Mononuclear cell (primary cell): ENCODE results near the gene KRT28. TPM values are rescaled to one million over a fixed set of nuclear protein-coding genes. Genes with fewer than 3 reads are reported as not detected.
"Not testable (repeated sequence)": the region's sequence is repeated elsewhere in the genome, so short reads cannot be mapped to it uniquely, and the experiment has no call there.

Experiments used
- H3K27me3 ChIP-seq: 2 replicates; pipeline ENCODE4 v1.6.0; 2011; ENCODE audit warnings: low read length, control low read depth; ENCODE audit not compliant: insufficient read depth
- H3K4me1 ChIP-seq: 2 replicates; pipeline ENCODE4 v1.5.1; 2011; ENCODE audit warnings: mild to moderate bottlenecking, low read length, control low read depth; ENCODE audit not compliant: insufficient read depth
- H3K4me3 ChIP-seq: 2 replicates; pipeline ENCODE4 v1.5.1; 2011; ENCODE audit warnings: mild to moderate bottlenecking, low read length, moderate library complexity
- H3K9me3 ChIP-seq: 2 replicates; pipeline ENCODE4 v1.5.1; 2011; ENCODE audit warnings: low read depth, mild to moderate bottlenecking, control low read depth, low read length
- total RNA-seq: library from RNA; depleted of rRNA; stranded (reverse); fragments of >200 nt; gene quantifications from one replicate; pipeline ENCODE4 v1.2.3, GENCODE V29; 2012

The KRT28 gene
- total RNA-seq, 1 donor, result not detected

DNA sequence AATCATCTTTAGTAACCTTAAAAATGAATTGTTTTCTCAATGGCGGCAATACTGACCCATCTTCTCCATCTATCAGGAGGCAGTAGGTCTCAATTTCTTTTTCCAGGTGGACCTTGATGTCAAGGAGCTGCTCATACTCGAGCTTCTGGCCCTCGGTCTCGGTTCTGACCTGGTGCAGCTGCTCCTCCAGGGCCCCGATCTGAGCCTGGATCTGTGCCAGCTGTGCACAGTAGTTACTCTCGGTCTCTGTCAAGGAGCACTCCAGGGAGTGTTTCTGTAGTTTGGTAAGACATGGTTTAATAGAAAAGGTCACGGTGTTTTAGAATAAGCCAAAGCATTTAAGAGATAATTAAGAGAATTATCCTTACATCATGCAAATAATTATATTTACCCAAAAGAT is 22.3 kb downstream of the KRT28 start:
- Histone ChIP-seq H3K4me1 (no peaks in the 10 kb centered on the region), H3K9me3 (no peaks in the 10 kb centered on the region), H3K27me3 (peaks cover 48% of the 10 kb centered on the region), H3K4me3 (no peak overlapping the region)

- H3K9me3 ChIP-seq, result no peaks in the 10 kb centered on the region
- H3K27me3 ChIP-seq, result peaks cover 54% of the 10 kb centered on the region
- H3K4me3 ChIP-seq, result no peak overlapping the region
- no peaks in the 10 kb centered on the region for H3K4me1 ChIP-seq
Measured at GRCh38 chr17:40775945-40776344, 23.8 kb downstream of the KRT28 start.

DNA sequence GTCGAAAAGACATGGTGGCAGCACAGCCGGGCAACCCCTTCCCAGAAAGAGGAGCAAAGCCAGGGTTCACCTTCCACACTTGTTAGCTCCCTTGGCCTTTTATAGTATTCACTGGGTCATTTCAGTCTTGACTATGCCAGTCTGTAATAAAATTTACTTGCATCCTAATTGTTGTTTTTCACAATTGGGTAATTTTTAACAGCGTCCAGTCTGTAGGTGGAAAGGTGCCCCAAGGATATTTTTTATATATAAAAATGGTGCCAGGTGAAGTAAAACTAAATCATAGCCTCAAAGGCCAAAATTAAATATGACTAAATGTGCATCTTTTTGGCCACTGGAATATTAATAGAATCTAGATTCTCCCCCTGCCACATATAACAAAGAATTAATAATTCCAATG is 27.7 kb downstream of the KRT28 start, which contains the start of gene KRT26:
Gene KRT26 (minus strand): TSS at position 101 of the 400 bp plus-strand sequence. CDS start 88 bp downstream, at position 13.
- Histone ChIP-seq H3K9me3 (no peaks in the 10 kb centered on the region), H3K4me3 (no peak within 1 kb of the TSS), H3K27me3 (peaks cover 31% of the 10 kb centered on the region), H3K4me1 (no peaks in the 10 kb centered on the region)

- no peaks in the 10 kb centered on the region for H3K4me1 ChIP-seq
- H3K9me3 ChIP-seq, result peaks cover 33% of the 10 kb centered on the region
- H3K27me3 ChIP-seq, result peaks cover 30% of the 10 kb centered on the region
- H3K4me3 ChIP-seq, result no peak overlapping the region
Measured at GRCh38 chr17:40765657-40766056, 34.1 kb downstream of the KRT28 start.

- no peaks in the 10 kb centered on the region for H3K4me1 ChIP-seq
- peaks cover 52% of the 10 kb centered on the region for H3K9me3 ChIP-seq
- peaks cover 35% of the 10 kb centered on the region for H3K27me3 ChIP-seq
- H3K4me3 ChIP-seq, result no peak overlapping the region
Measured at GRCh38 chr17:40763752-40764151, 36.0 kb downstream of the KRT28 start.

GRCh38 chr17:40760105-40761016 is 39.4 kb downstream of the KRT28 start:
- Histone ChIP-seq H3K4me3 (no peak overlapping the region), H3K9me3 (peaks cover 56% of the 10 kb centered on the region), H3K27me3 (peaks cover 37% of the 10 kb centered on the region), H3K4me1 (no peaks in the 10 kb centered on the region)

GRCh38 chr17:40755231-40755630 is 44.5 kb downstream of the KRT28 start, which contains the start of gene KRT25:
KRT25 (minus strand) TSS chr17:40755331; CDS start chr17:40755271, 60 bp downstream.
- peaks cover 31% of the 10 kb centered on the region for H3K27me3 ChIP-seq
- H3K4me3 ChIP-seq, result no peak within 1 kb of the TSS
- peaks cover 19% of the 10 kb centered on the region for H3K9me3 ChIP-seq
- H3K4me1 ChIP-seq, result no peaks in the 10 kb centered on the region

GRCh38 chr17:40753804-40754203 is 46.0 kb downstream of the KRT28 start:
- Histone ChIP-seq H3K4me1 (no peaks in the 10 kb centered on the region), H3K4me3 (no peak overlapping the region), H3K27me3 (peaks cover 30% of the 10 kb centered on the region)

GRCh38 chr17:40751065-40751464 is 48.7 kb downstream of the KRT28 start:
- Histone ChIP-seq H3K4me3 (no peak overlapping the region), H3K27me3 (peaks cover 35% of the 10 kb centered on the region), H3K4me1 (no peaks in the 10 kb centered on the region)

More at GRCh38 chr17:40753804-40754203, 46.0 kb downstream of the KRT28 start:
- peaks cover 5% of the 10 kb centered on the region for H3K9me3 ChIP-seq

GRCh38 chr17:40750391-40750790 is 49.4 kb downstream of the KRT28 start:
- Histone ChIP-seq H3K4me3 (no peak overlapping the region), H3K9me3 (no peaks in the 10 kb centered on the region), H3K27me3 (peaks cover 39% of the 10 kb centered on the region), H3K4me1 (no peaks in the 10 kb centered on the region)

More at GRCh38 chr17:40751065-40751464, 48.7 kb downstream of the KRT28 start:
- no peaks in the 10 kb centered on the region for H3K9me3 ChIP-seq

DNA sequence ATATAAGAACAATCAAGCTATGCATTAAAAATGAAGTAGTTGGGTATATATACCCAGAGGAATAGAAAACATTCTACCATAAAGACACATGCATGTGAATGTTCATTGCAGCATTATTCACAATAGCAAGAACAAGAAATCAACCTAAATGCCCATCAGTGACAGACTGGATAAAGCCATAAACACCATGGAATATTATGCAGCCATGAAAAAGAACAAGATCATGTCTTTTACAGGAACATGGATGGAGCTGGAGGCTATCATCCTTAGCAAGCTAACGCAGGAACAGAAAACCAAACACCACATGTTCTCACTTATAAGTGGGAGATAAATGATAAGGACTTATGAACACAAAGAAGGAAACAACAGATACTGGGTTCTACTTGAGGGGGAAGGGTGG is 51.1 kb downstream of the KRT28 start:
- peaks cover 34% of the 10 kb centered on the region for H3K27me3 ChIP-seq
- H3K4me1 ChIP-seq, H3K4me3 ChIP-seq, H3K9me3 ChIP-seq: not testable (repeated sequence)

Other genes starting within 250 kb of the KRT28 start
- gene CCR7, start 234.5 kb downstream of the KRT28 start, total RNA-seq, result 131 TPM
- 103 TPM for gene SMARCE1, start 152.1 kb downstream of the KRT28 start, total RNA-seq
- gene KRT222, start 134.8 kb downstream of the KRT28 start, total RNA-seq, result not detected
- not detected for gene KRT24, start 96.2 kb downstream of the KRT28 start, total RNA-seq
- not detected for gene KRT25, start 44.6 kb downstream of the KRT28 start, total RNA-seq
- not detected for gene KRT26, start 27.8 kb downstream of the KRT28 start, total RNA-seq
- not detected for gene KRT27, start 17.4 kb downstream of the KRT28 start, total RNA-seq
- gene KRT10, start 22.7 kb upstream of the KRT28 start, total RNA-seq, result 4.3 TPM
- not detected for gene KRT12, start 67.3 kb upstream of the KRT28 start, total RNA-seq
- not detected for gene KRT20, start 85.3 kb upstream of the KRT28 start, total RNA-seq
- 0.52 TPM for gene KRT23, start 137.7 kb upstream of the KRT28 start, total RNA-seq
- not detected for gene KRT39, start 167.0 kb upstream of the KRT28 start, total RNA-seq
- 0.10 TPM for gene KRT40, start 184.4 kb upstream of the KRT28 start, total RNA-seq
- gene KRTAP3-3, start 194.2 kb upstream of the KRT28 start, total RNA-seq, result 0.31 TPM
- gene KRTAP3-2, start 199.9 kb upstream of the KRT28 start, total RNA-seq, result not detected
- gene KRTAP3-1, start 209.2 kb upstream of the KRT28 start, total RNA-seq, result not detected
- gene KRTAP1-5, start 227.2 kb upstream of the KRT28 start, total RNA-seq, result not detected
- gene KRTAP1-4, start 230.2 kb upstream of the KRT28 start, total RNA-seq, result not detected
- gene KRTAP1-3, start 234.9 kb upstream of the KRT28 start, total RNA-seq, result not detected
- not detected for gene KRTAP1-1, start 241.5 kb upstream of the KRT28 start, total RNA-seq
- gene KRTAP2-1, start 247.4 kb upstream of the KRT28 start, total RNA-seq, result not detected